Breast epithelium (tissue), 3 donors: ENCODE results near the gene MFSD6.

Experiments used
- CTCF ChIP-seq, 3 donors: fragments of 450-650 bp; IDR thresholded peaks; one replicate each; pipeline ENCODE4 v1.5.1; 2016 to 2017; ENCODE audit warnings: antibody characterized with exemption in 3 of 3, mild to moderate bottlenecking in 3 of 3, moderate library complexity in 3 of 3
- POLR2AphosphoS5 ChIP-seq, 3 donors: sonication (generic); formaldehyde crosslinking; IDR thresholded peaks; one replicate each; pipeline ENCODE4 v1.6.1; 2017; ENCODE audit warnings: antibody characterized with exemption in 3 of 3

GRCh38 chr2:190513877-190514276 lies 105.7 kb downstream of the MFSD6 start:
- TF ChIP-seq CTCF (IDR thresholded peaks at IDR 0.05) (no peak), POLR2AphosphoS5 (IDR thresholded peaks at IDR 0.05) (no peak)
